Middle frontal gyrus (tissue), 1 donor: Measurements from ENCODE around the gene SYTL1.
A peak's percentile ranks its signal among the peaks of the same experiment; 100 is the strongest.

ENCODE experiments used
- DNase-seq: peaks from one replicate; pipeline ENCODE4 v3.0.0-alpha.2; 2015; ENCODE audit warnings: low spot score; ENCODE audit errors: extremely low spot score

SYTL1 gene

GRCh38 chr1:27318596-27318995 lies 23.2 kb upstream of the SYTL1 start:
- DNase-seq = no peak

- DNase-seq = peak; percentile 95
These were observed 19.8 kb upstream of the SYTL1 start, which contains the start of gene TMEM222 for GRCh38 chr1:27321813-27322568. Gene TMEM222, plus strand, starts transcription at chr1:27322163. Its CDS starts 35 bp downstream, at chr1:27322198.

GRCh38 chr1:27322569-27323240 lies 19.1 kb upstream of the SYTL1 start:
- DNase-seq = no peak

- DNase-seq = no peak
These were observed 16.5 kb upstream of the SYTL1 start for GRCh38 chr1:27325286-27325685.

- no peak for DNase-seq
These were observed 13.9 kb upstream of the SYTL1 start for GRCh38 chr1:27327964-27328363.

- DNase-seq = no peak
These were observed 11.0 kb upstream of the SYTL1 start for GRCh38 chr1:27330786-27331185.

GRCh38 chr1:27331426-27331825 lies 10.4 kb upstream of the SYTL1 start:
- DNase-seq = no peak

GRCh38 chr1:27331922-27332321 lies 9.9 kb upstream of the SYTL1 start:
- DNase-seq = no peak

GRCh38 chr1:27332536-27333281 lies 9.1 kb upstream of the SYTL1 start:
- no peak for DNase-seq

GRCh38 chr1:27333717-27334279 lies 8.0 kb upstream of the SYTL1 start:
- DNase-seq = no peak

- DNase-seq = no peak
These were observed 6.1 kb upstream of the SYTL1 start for GRCh38 chr1:27335506-27336422.

GRCh38 chr1:27336756-27337155 lies 5.1 kb upstream of the SYTL1 start:
- DNase-seq = no peak

GRCh38 chr1:27338751-27339150 lies 3.1 kb upstream of the SYTL1 start:
- no peak for DNase-seq

- DNase-seq = no peak
These were observed 2.6 kb upstream of the SYTL1 start for GRCh38 chr1:27339213-27339612.

GRCh38 chr1:27342391-27342777 lies 562 bp downstream of the SYTL1 start:
- no peak for DNase-seq

- no peak for DNase-seq
These were observed 1.2 kb downstream of the SYTL1 start for GRCh38 chr1:27342778-27343638.

GRCh38 chr1:27343639-27344025 lies 1.8 kb downstream of the SYTL1 start:
- no peak for DNase-seq

GRCh38 chr1:27345272-27345671 lies 3.5 kb downstream of the SYTL1 start:
- DNase-seq = no peak

- DNase-seq = no peak
These were observed 4.5 kb downstream of the SYTL1 start for GRCh38 chr1:27346357-27346756.
